Measurements from ENCODE around the gene USP24.
"Not testable (repeated sequence)": the region's sequence is repeated elsewhere in the genome, so short reads cannot be mapped to it uniquely, and the experiment has no call there.

The USP24 gene

GRCh38 chr1:55043011-55043410 is 172.2 kb downstream of the USP24 start:
- no peak overlapping the region for H3K4me3 ChIP-seq (ENCODE audit: low read length)
- no peak for TF ChIP-seq ZNF274 (IDR thresholded peaks at IDR 0.05; ENCODE audit: low read depth, low read length)

- H3K4me3 ChIP-seq (ENCODE audit: low read length) = no peak overlapping the region
Observed at GRCh38 chr1:55041613-55042012, 173.6 kb downstream of the USP24 start.

GRCh38 chr1:55040933-55041494 is 174.2 kb downstream of the USP24 start:
- TF ChIP-seq ZNF274 (IDR thresholded peaks at IDR 0.05; ENCODE audit: low read depth, low read length) = no peak
- H3K4me3 ChIP-seq (ENCODE audit: low read length) = no peak overlapping the region

More at GRCh38 chr1:55041613-55042012, 173.6 kb downstream of the USP24 start:
- no peak for TF ChIP-seq ZNF274 (IDR thresholded peaks at IDR 0.05; ENCODE audit: low read depth, low read length)

- no peak overlapping the region for H3K4me3 ChIP-seq (ENCODE audit: low read length)
Observed at GRCh38 chr1:55040083-55040932, 174.9 kb downstream of the USP24 start.

GRCh38 chr1:55039342-55040082 is 175.7 kb downstream of the USP24 start, which contains the start of gene PCSK9:
Gene PCSK9, plus strand, starts transcription at chr1:55039548. Its CDS starts 290 bp downstream, at chr1:55039838.
- no peak within 1 kb of the TSS for H3K4me3 ChIP-seq (ENCODE audit: low read length)
- no peak for TF ChIP-seq ZNF274 (IDR thresholded peaks at IDR 0.05; ENCODE audit: low read depth, low read length)

More at GRCh38 chr1:55040083-55040932, 174.9 kb downstream of the USP24 start:
- no peak for TF ChIP-seq ZNF274 (IDR thresholded peaks at IDR 0.05; ENCODE audit: low read depth, low read length)

GRCh38 chr1:55038974-55039341 is 176.2 kb downstream of the USP24 start:
- no peak for TF ChIP-seq ZNF274 (IDR thresholded peaks at IDR 0.05; ENCODE audit: low read depth, low read length)
- H3K4me3 ChIP-seq (ENCODE audit: low read length) = no peak overlapping the region

GRCh38 chr1:55038552-55038838 is 176.7 kb downstream of the USP24 start:
- H3K4me3 ChIP-seq (ENCODE audit: low read length) = no peak overlapping the region
- no peak for TF ChIP-seq ZNF274 (IDR thresholded peaks at IDR 0.05; ENCODE audit: low read depth, low read length)

- TF ChIP-seq ZNF274 (IDR thresholded peaks at IDR 0.05; ENCODE audit: low read depth, low read length) = no peak
- no peak overlapping the region for H3K4me3 ChIP-seq (ENCODE audit: low read length)
Observed at GRCh38 chr1:55037733-55038551, 177.2 kb downstream of the USP24 start.

GRCh38 chr1:55035904-55036303 is 179.3 kb downstream of the USP24 start:
- no peak overlapping the region for H3K4me3 ChIP-seq (ENCODE audit: low read length)
- no peak for TF ChIP-seq ZNF274 (IDR thresholded peaks at IDR 0.05; ENCODE audit: low read depth, low read length)

GRCh38 chr1:55034476-55035133 is 180.6 kb downstream of the USP24 start:
- no peak overlapping the region for H3K4me3 ChIP-seq (ENCODE audit: low read length)

GRCh38 chr1:55033265-55033614 is 181.9 kb downstream of the USP24 start:
- TF ChIP-seq ZNF274 (IDR thresholded peaks at IDR 0.05; ENCODE audit: low read depth, low read length) = no peak

More at GRCh38 chr1:55034476-55035133, 180.6 kb downstream of the USP24 start:
- no peak for TF ChIP-seq ZNF274 (IDR thresholded peaks at IDR 0.05; ENCODE audit: low read depth, low read length)

GRCh38 chr1:55031098-55031497 is 184.1 kb downstream of the USP24 start:
- H3K4me3 ChIP-seq (ENCODE audit: low read length) = not testable (repeated sequence)

More at GRCh38 chr1:55033265-55033614, 181.9 kb downstream of the USP24 start:
- H3K4me3 ChIP-seq (ENCODE audit: low read length) = no peak overlapping the region

- H3K4me3 ChIP-seq (ENCODE audit: low read length) = not testable (repeated sequence)
Observed at GRCh38 chr1:55026682-55027081, 188.5 kb downstream of the USP24 start.

GRCh38 chr1:55024163-55024562 is 191.0 kb downstream of the USP24 start:
- not testable (repeated sequence) for H3K4me3 ChIP-seq (ENCODE audit: low read length)

All from GM08714 (cell line).